NT2/D1 (cell line): ENCODE measurements around the gene HSD17B3.

Source experiments
- SUZ12 ChIP-seq: IDR thresholded peaks from 2 replicates; pipeline ENCODE4 v1.6.1; 2011; ENCODE audit not compliant: insufficient read length, insufficient read depth; ENCODE audit errors: extremely low read depth
- YY1 ChIP-seq: IDR thresholded peaks from 2 replicates; pipeline ENCODE4 v1.6.1; 2011; ENCODE audit not compliant: insufficient read length, insufficient read depth
- ZNF274 ChIP-seq: IDR thresholded peaks from 2 replicates; pipeline ENCODE4 v1.6.1; 2011; ENCODE audit warnings: mild to moderate bottlenecking, low read depth, low read length

GRCh38 chr9:96217294-96217707, 84.7 kb downstream of the HSD17B3 start:
- TF ChIP-seq YY1 (no peak), SUZ12 (no peak), ZNF274 (no peak)
